Mammary epithelial cell (primary cell): ENCODE data around the gene ANKRD31.

Experiments used
- CTCF ChIP-seq, 2 donors: IDR thresholded peaks in 1 of 2; conservative IDR thresholded peaks in 1 of 2; 2 replicates each; pipeline ENCODE4 v1.5.1; 2011 to 2012; ENCODE audit warnings: inconsistent platforms in 2 of 2, low read length in 2 of 2, mild to moderate bottlenecking in 2 of 2, control low read depth in 1 of 2, low read depth in 1 of 2; ENCODE audit not compliant: insufficient read depth in 1 of 2; ENCODE audit errors: extremely low read depth in 1 of 2
- EZH2 ChIP-seq: IDR thresholded peaks from 2 replicates; pipeline ENCODE4 v1.6.1; 2012; ENCODE audit warnings: low read length, inconsistent platforms, borderline replicate concordance

GRCh38 chr5:75046366-75047142 is 190.1 kb downstream of the ANKRD31 start:
- no peak for TF ChIP-seq CTCF (conservative IDR thresholded peaks at IDR 0.05 in 1 of 2, IDR thresholded peaks at IDR 0.05 in 1 of 2; ENCODE audit: extremely low read depth in 1 of 2, insufficient read depth in 1 of 2, low read depth in 1 of 2, low read length in 2 of 2)
- TF ChIP-seq EZH2: no peak
